Pancreas (tissue), 10 donors: ENCODE measurements around the gene MACROD1. TPM values are rescaled to one million over a fixed set of nuclear protein-coding genes. Genes with fewer than 3 reads are reported as not detected.
A peak's percentile ranks its signal among the peaks of the same experiment; 100 is the strongest.

Experiments
- ATAC-seq, 4 donors: fragments of 200-7000 bp; cut with Tn5 transposase; one replicate each; pipeline versions ENCODE4 v1.8.0 to v1.9.1; 2020; ENCODE audit warnings: mild to moderate bottlenecking in 4 of 4, moderate library complexity in 4 of 4
- DNase-seq, 6 donors: peaks; one replicate each; pipeline ENCODE4 v3.0.0-alpha.2; 2020
- FAIRE-seq: peaks from 2 replicates; lab custom pipeline; 2012; peaks lifted over from hg19 to GRCh38; lab: Jason Lieb, UNC
- H3K27ac ChIP-seq, 4 donors: fragments of 200-600 bp; sonication (generic); 1 replicate in 3 of 4; 2 replicates in 1 of 4; pipeline versions ENCODE4 v1.5.0 to v1.8.0; 2020
- H3K27me3 ChIP-seq, 4 donors: fragments of 200-600 bp; one replicate each; pipeline ENCODE4 v1.8.0; 2021
- H3K36me3 ChIP-seq, 3 donors: fragments of 200-600 bp; sonication (generic) in 1 of 3; one replicate each; pipeline versions ENCODE4 v1.5.0 to v1.8.0; 2020 to 2021
- H3K4me1 ChIP-seq, 3 donors: fragments of 200-600 bp; one replicate each; pipeline ENCODE4 v1.8.0; 2021
- H3K4me3 ChIP-seq, 4 donors: fragments of 200-600 bp; sonication (generic) in 2 of 4; one replicate each; pipeline versions ENCODE4 v1.5.0 to v1.8.0; 2020 to 2021
- H3K9me3 ChIP-seq, 4 donors: fragments of 200-600 bp; one replicate each; pipeline ENCODE4 v1.8.0; 2021
- WGBS, 2 donors: extraction: QIAGEN DNeasy Blood & Tissue Kit; methylation state at CpG; one replicate each; pipeline ENCODE4 v1.1.7; 2013; 5-methylcytosine and 5-hydroxymethylcytosine counted together
- intact Hi-C, 3 donors: fragments of 100-400 bp; cut with DNase I; formaldehyde crosslinking; loops; one replicate each; pipeline versions ENCODE4 v1.11.1 to v1.14.2; 2022
- polyA plus RNA-seq, 2 donors: library from polyadenylated mRNA; stranded (reverse); fragments of 200-250 nt; gene quantifications; one replicate each; pipeline ENCODE4 v1.2.3, GENCODE V29; 2013
- total RNA-seq, 6 donors: library from RNA; stranded (reverse); fragmentation: NEBNext Ultra II Directional in 4 of 6; extraction: Animal tissue kit (Norgen Biotek cat#: 25700) in 4 of 6; gene quantifications; one replicate each; pipeline versions ENCODE4 v1.2.1 to v1.2.4, GENCODE V29; 2021 to 2023
- TF ChIP-seq, protein P1 (sequence below), 4 donors: fragments of 200-600 bp; sonication (generic) in 3 of 4; IDR thresholded peaks; one replicate each; pipeline versions ENCODE4 v1.5.0 to v1.8.0; 2021; ENCODE audit warnings: antibody characterized with exemption in 4 of 4
- donor health status: healthy with polysubstance abuse.
- donor health status: DM: no; HTN: no; CAD: no; lungs with moderate emphysema.
- donor health status: DM: no; HTN: no; CAD: no.
- donor health status: control.
- donor health status: control.
- donor health status: Bipolar disorder and iron deficiency.
- donor health status: DM: yes; HTN: yes; CAD: no.
- donor health status: DM: no; HTN: no; CAD: no.
- donor health status: DM: no; HTN: no; CAD: no.
- donor health status: DM: yes; HTN: yes; CAD: no.

Gene MACROD1
- total and polyA plus RNA-seq, 8 donors, result 26.0 to 126 (median 34.8) TPM

DNA sequence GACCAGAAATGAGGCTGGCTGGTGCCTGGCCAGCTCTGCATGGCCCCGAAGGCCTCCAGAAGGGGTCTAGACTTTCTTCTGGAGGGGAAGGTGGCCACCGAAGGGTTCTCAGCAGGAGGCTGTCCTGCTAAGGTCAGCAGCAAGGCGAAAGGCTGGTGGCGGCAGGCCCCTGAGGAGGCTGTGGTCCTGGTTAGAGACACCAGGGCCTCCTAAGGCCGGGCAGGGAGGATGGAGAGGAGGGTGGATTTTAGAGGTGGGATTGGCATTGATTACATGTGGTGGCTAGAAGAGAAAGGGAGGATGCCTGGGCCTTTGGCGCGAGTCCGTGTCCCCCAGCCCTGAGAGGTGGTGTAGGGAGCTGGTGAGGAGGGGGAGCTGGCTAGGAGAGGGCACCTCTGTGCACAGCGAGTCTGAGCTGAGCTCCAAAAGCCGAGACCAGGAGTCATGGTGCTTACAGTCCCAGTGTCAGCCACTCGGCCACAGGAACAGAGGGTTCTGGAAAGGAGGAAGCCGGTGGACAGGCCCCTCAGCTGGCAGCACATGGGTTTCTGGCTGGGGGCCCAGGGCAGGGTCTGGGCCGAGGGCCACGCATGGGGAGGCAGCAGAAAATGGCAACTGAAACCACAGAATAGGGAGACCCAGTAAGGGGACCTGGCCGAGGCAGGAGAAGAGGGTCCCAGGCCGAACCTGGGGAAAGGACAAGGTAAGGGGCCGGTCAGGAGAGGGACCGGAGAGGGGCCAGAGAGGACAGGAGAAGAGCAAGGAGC is 43.1 kb upstream of the MACROD1 start:
- 88% methylated on average over 18 of the region's 18 CpGs for WGBS, 2 donors
- H3K36me3 ChIP-seq, result peaks cover 0 to 2% (median 2%) of the 10 kb centered on the region in 3 donors
- ATAC-seq (no peak), DNase-seq (peak in 2 of 6 donors; percentile 14 to 63), FAIRE-seq (no peak)
- H3K9me3 ChIP-seq, result no peaks in the 10 kb centered on the region
- no peak overlapping the region for H3K27ac ChIP-seq
- no peaks in the 10 kb centered on the region for H3K27me3 ChIP-seq
- intact Hi-C loops, result loop anchor here in 2 of 3 donors (5.0 to 10.0 kb wide), 3 partner anchors 53 to 86 kb away; partner anchors contain the start of gene KCNK4 (in 2 of the 2)
- peaks cover 0 to 3% (median 0%) of the 10 kb centered on the region in 3 donors for H3K4me1 ChIP-seq
- TF ChIP-seq, protein P1, sequence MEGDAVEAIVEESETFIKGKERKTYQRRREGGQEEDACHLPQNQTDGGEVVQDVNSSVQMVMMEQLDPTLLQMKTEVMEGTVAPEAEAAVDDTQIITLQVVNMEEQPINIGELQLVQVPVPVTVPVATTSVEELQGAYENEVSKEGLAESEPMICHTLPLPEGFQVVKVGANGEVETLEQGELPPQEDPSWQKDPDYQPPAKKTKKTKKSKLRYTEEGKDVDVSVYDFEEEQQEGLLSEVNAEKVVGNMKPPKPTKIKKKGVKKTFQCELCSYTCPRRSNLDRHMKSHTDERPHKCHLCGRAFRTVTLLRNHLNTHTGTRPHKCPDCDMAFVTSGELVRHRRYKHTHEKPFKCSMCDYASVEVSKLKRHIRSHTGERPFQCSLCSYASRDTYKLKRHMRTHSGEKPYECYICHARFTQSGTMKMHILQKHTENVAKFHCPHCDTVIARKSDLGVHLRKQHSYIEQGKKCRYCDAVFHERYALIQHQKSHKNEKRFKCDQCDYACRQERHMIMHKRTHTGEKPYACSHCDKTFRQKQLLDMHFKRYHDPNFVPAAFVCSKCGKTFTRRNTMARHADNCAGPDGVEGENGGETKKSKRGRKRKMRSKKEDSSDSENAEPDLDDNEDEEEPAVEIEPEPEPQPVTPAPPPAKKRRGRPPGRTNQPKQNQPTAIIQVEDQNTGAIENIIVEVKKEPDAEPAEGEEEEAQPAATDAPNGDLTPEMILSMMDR (IDR thresholded peaks at IDR 0.05), result no peak
- H3K4me3 ChIP-seq, result no peak overlapping the region

DNA sequence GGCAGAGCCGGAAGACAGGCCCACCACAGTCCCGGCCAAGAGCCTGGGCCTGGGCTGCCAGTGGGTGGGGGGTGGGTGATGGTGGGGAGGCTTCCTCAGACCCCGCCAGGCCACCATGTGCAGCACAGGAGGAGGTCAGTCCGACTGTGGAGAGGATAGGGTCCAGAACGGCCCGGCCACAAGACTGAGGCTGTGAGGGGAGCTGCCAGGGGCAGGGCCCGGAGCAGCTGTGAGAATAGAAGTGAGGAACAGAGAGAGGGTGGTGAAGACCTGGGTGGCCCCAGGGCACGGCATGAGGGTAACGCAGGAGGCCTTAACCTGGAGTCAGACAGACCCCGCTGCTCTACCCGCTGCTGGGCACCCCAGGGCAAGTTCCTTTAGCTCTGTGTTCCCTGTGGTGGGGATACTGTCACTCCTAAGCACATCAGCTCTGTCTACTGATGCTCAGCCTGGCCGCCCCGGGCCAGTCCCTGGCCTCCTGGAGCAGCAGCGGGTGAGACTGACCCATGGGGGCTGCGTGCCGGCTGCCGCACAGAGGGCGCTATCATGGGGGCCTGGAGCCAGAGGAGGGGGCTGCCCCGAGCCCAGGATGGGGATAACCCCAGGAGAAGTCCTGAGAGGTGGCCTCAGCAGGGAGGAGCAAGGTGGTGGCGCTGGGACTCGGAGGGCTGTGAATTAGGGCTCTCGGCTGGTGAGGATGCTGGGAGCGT is 42.3 kb upstream of the MACROD1 start:
- no peak for FAIRE-seq
- Histone ChIP-seq H3K36me3 (peaks cover 0 to 10% (median 9%) of the 10 kb centered on the region in 3 donors), H3K4me1 (peaks cover 0 to 3% (median 0%) of the 10 kb centered on the region in 3 donors), H3K27me3 (no peaks in the 10 kb centered on the region), H3K9me3 (no peaks in the 10 kb centered on the region), H3K4me3 (peak overlapping the region in 1 of 4 donors; percentile 40), H3K27ac (peak overlapping the region in 3 of 4 donors; percentile 22 to 75 (median 68))
- 89 to 91% methylated on average over 23 of the region's 23 CpGs for WGBS, 2 donors
- intact Hi-C loops, result loop anchor here in 2 of 3 donors (5.0 to 10.0 kb wide), 3 partner anchors 54 to 87 kb away; partner anchors contain the start of gene KCNK4 (in 2 of the 2)
- DNase-seq, result peak in 2 of 6 donors; percentile 13 to 58
- no peak for ATAC-seq
- TF ChIP-seq, protein P1 (IDR thresholded peaks at IDR 0.05), result no peak

DNA sequence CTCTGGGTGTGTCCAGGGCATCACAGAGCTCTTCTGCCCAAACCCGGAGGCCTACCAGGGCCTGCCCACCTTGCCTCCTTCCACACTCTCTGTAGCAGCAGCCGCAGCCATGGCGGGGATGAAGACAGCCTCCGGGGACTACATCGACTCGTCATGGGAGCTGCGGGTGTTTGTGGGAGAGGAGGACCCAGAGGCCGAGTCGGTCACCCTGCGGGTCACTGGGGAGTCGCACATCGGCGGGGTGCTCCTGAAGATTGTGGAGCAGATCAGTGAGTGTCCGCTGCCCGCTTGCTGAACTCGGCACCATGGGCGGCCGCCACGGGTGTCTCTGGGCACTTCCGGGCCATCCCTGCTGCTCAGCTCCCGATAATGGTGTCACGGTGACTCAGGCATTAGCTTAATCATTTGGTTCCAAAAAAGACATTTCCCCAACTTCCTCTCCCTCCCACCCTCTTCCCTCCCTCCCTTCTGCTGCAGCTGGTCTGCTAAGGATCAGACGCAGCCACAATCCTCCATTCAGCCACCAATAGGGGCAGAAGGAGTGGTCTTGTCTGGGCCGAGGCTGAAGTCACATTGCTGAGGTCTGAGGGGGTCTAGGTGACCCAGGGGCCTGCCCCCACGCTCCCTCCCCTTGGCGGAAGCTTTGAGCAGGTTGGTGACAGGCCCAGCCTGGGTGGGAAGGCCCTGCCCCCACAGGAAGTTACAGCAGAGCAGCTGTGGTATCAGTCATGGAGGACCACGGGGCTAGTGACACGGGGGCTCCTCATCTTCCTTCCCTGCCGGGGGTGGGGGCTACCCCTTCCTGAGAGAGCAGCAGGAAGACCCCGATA is 41.6 kb upstream of the MACROD1 start:
- peak in 4 of 6 donors; percentile 36 to 74 (median 54) for DNase-seq
- H3K4me1 ChIP-seq, result peaks cover 0 to 3% (median 0%) of the 10 kb centered on the region in 3 donors

More for the DNA sequence above, 41.6 kb upstream of the MACROD1 start:
- FAIRE-seq (no peak), ATAC-seq (peak in 3 of 4 donors; percentile 17 to 37 (median 35))
- H3K9me3 ChIP-seq, result no peaks in the 10 kb centered on the region
- H3K27me3 ChIP-seq, result no peaks in the 10 kb centered on the region
- 78 to 79% methylated on average over 28 to 30 of the region's 30 CpGs for WGBS, 2 donors
- TF ChIP-seq, protein P1 (IDR thresholded peaks at IDR 0.05), result no peak
- peak overlapping the region in 3 of 4 donors; percentile 22 to 75 (median 68) for H3K27ac ChIP-seq
- peak overlapping the region in 1 of 4 donors; percentile 40 for H3K4me3 ChIP-seq
- intact Hi-C loops, result loop anchor here in 2 of 3 donors (5.0 to 10.0 kb wide), 3 partner anchors 55 to 87 kb away; partner anchors contain the start of gene KCNK4 (in 2 of the 2)
- peaks cover 0 to 17% (median 15%) of the 10 kb centered on the region in 3 donors for H3K36me3 ChIP-seq
